DOHH2 (cell line): ENCODE data around the gene SMPD3.
A peak's percentile ranks its signal among the peaks of the same experiment; 100 is the strongest.
"Not testable (repeated sequence)": the region's sequence is repeated elsewhere in the genome, so short reads cannot be mapped to it uniquely, and the experiment has no call there.

Source experiments
- H3F3A ChIP-seq: fragments of 200-600 bp; sonication (generic), shearing (Covaris generic); 2 replicates; pipeline ENCODE4 v1.6.0; 2016; ENCODE audit warnings: antibody characterized with exemption, mild to moderate bottlenecking; ENCODE audit not compliant: control insufficient read depth, insufficient read depth
- H3K27ac ChIP-seq: fragments of 200-600 bp; sonication (generic); 2 replicates; pipeline ENCODE4 v1.5.1; 2014; ENCODE audit warnings: low read depth, mild to moderate bottlenecking, low read length, moderate library complexity
- H3K27me3 ChIP-seq: fragments of 200-600 bp; sonication (generic); 2 replicates; pipeline ENCODE4 v1.6.1; 2014; ENCODE audit warnings: mild to moderate bottlenecking, low read length, mixed read lengths; ENCODE audit not compliant: control insufficient read depth
- H3K36me3 ChIP-seq: fragments of 200-600 bp; sonication (generic); 2 replicates; pipeline ENCODE4 v1.6.1; 2014; ENCODE audit warnings: mild to moderate bottlenecking, low read length, moderate library complexity, mixed read lengths; ENCODE audit not compliant: control insufficient read depth
- H3K4me1 ChIP-seq: fragments of 200-600 bp; sonication (generic); 2 replicates; pipeline ENCODE4 v1.6.1; 2014; ENCODE audit warnings: mild to moderate bottlenecking, low read length, mixed read lengths; ENCODE audit not compliant: control insufficient read depth
- H3K4me2 ChIP-seq: fragments of 200-600 bp; sonication (generic); 2 replicates; pipeline ENCODE4 v1.6.0; 2014; ENCODE audit warnings: mild to moderate bottlenecking, low read length, moderate library complexity
- H3K4me3 ChIP-seq: fragments of 200-600 bp; sonication (generic); 2 replicates; pipeline ENCODE4 v1.5.1; 2014; ENCODE audit warnings: mild to moderate bottlenecking, low read length, mixed read lengths
- H3K79me2 ChIP-seq: fragments of 200-600 bp; sonication (generic); 2 replicates; pipeline ENCODE4 v1.6.1; 2014; ENCODE audit warnings: mild to moderate bottlenecking, low read length, mixed read lengths; ENCODE audit not compliant: control insufficient read depth
- H3K9me2 ChIP-seq: fragments of 200-600 bp; sonication (generic); replicated peaks from 2 replicates; pipeline ENCODE4 v1.6.1; 2014; ENCODE audit warnings: mild to moderate bottlenecking, low read length, mixed read lengths; ENCODE audit not compliant: control insufficient read depth
- H3K9me3 ChIP-seq: fragments of 200-600 bp; sonication (generic); 2 replicates; pipeline ENCODE4 v1.6.1; 2014; ENCODE audit warnings: antibody characterized with exemption, low read length, mixed read lengths; ENCODE audit not compliant: control insufficient read depth, insufficient read depth
- H4K20me1 ChIP-seq: fragments of 200-600 bp; sonication (generic); 2 replicates; pipeline ENCODE4 v1.6.0; 2014; ENCODE audit warnings: low read depth, mild to moderate bottlenecking, antibody characterized with exemption, low read length, moderate library complexity; ENCODE audit not compliant: control insufficient read depth, insufficient read depth
- CTCF ChIP-seq: fragments of 200-600 bp; sonication (generic); IDR thresholded peaks from one replicate; pipeline ENCODE4 v1.5.1; 2014; ENCODE audit warnings: antibody characterized with exemption, mild to moderate bottlenecking, low read depth, low read length; ENCODE audit not compliant: poor library complexity, severe bottlenecking
- EZH2phosphoT487 ChIP-seq: fragments of 200-600 bp; sonication (generic); IDR thresholded peaks from 2 replicates; pipeline ENCODE4 v1.6.1; 2017; ENCODE audit warnings: borderline replicate concordance, mild to moderate bottlenecking, antibody characterized with exemption, low read length, moderate library complexity, mixed read lengths

The SMPD3 gene

GRCh38 chr16:68448360-68448970 lies at the start of gene SMPD3:
TSS of gene SMPD3 (minus strand) at chr16:68448508. CDS start at chr16:68372181, 76,327 bp downstream.
- Histone ChIP-seq H3K79me2 (no peaks in the 10 kb centered on the region), H3K27ac (no peak within 1 kb of the TSS), H3K36me3 (no peaks in the 10 kb centered on the region), H3K4me3 (peak within 1 kb of the TSS; percentile 59), H3F3A (no peaks in the 10 kb centered on the region), H3K4me1 (peaks cover 12% of the 10 kb centered on the region), H4K20me1 (no peaks in the 10 kb centered on the region), H3K27me3 (peaks cover 7% of the 10 kb centered on the region; the same call in 1 of the 2 replicates), H3K4me2 (peak within 1 kb of the TSS; percentile 59), H3K9me2 (no peaks in the 10 kb centered on the region), H3K9me3 (no peaks in the 10 kb centered on the region)
- no peak for TF ChIP-seq CTCF

- no peak overlapping the region for H3K27ac ChIP-seq
- no peak overlapping the region for H3K4me2 ChIP-seq
- H3K9me2 ChIP-seq, result no peaks in the 10 kb centered on the region
- no peak overlapping the region for H3K4me3 ChIP-seq
- H3K27me3 ChIP-seq, result no peaks in the 10 kb centered on the region
- no peaks in the 10 kb centered on the region for H4K20me1 ChIP-seq
- no peaks in the 10 kb centered on the region for H3K79me2 ChIP-seq
- H3K4me1 ChIP-seq, result no peaks in the 10 kb centered on the region
- H3F3A ChIP-seq, result no peaks in the 10 kb centered on the region
- TF ChIP-seq CTCF (no peak), EZH2phosphoT487 (no peak)
- H3K36me3 ChIP-seq, result no peaks in the 10 kb centered on the region
- H3K9me3 ChIP-seq, result peaks cover 15% of the 10 kb centered on the region; the same call in 1 of the 2 replicates
Observed at GRCh38 chr16:68496689-68497088, 48.4 kb upstream of the SMPD3 start.

- H3K79me2 ChIP-seq, H3F3A ChIP-seq, H4K20me1 ChIP-seq, H3K4me1 ChIP-seq, H3K27ac ChIP-seq, H3K4me3 ChIP-seq, H3K36me3 ChIP-seq, H3K4me2 ChIP-seq, H3K9me2 ChIP-seq, H3K27me3 ChIP-seq: not testable (repeated sequence)
- H3K9me3 ChIP-seq, result peaks cover 15% of the 10 kb centered on the region; the same call in 1 of the 2 replicates
Observed at GRCh38 chr16:68494261-68494660, 46.0 kb upstream of the SMPD3 start.

GRCh38 chr16:68493412-68494070 lies 45.2 kb upstream of the SMPD3 start:
- peaks cover 8% of the 10 kb centered on the region for H3K4me1 ChIP-seq
- H4K20me1 ChIP-seq, result no peaks in the 10 kb centered on the region
- peaks cover 15% of the 10 kb centered on the region; the same call in 1 of the 2 replicates for H3K9me3 ChIP-seq
- no peak overlapping the region for H3K4me3 ChIP-seq
- no peaks in the 10 kb centered on the region for H3K36me3 ChIP-seq
- no peak for TF ChIP-seq CTCF
- no peak for TF ChIP-seq EZH2phosphoT487
- no peaks in the 10 kb centered on the region for H3F3A ChIP-seq
- no peaks in the 10 kb centered on the region for H3K79me2 ChIP-seq
- H3K27me3 ChIP-seq, result no peaks in the 10 kb centered on the region
- H3K27ac ChIP-seq, result no peak overlapping the region
- no peaks in the 10 kb centered on the region for H3K9me2 ChIP-seq
- H3K4me2 ChIP-seq, result no peak overlapping the region
